IPS DF 4.7 (cell line): ENCODE measurements around the gene ACP3.
A peak's percentile ranks its signal among the peaks of the same experiment; 100 is the strongest.

Experiments used
- DNase-seq: peaks from one replicate; pipeline ENCODE4 v3.0.0-alpha.2; 2013; ENCODE audit warnings: low spot score; ENCODE audit errors: extremely low read depth

ACP3 gene

DNA sequence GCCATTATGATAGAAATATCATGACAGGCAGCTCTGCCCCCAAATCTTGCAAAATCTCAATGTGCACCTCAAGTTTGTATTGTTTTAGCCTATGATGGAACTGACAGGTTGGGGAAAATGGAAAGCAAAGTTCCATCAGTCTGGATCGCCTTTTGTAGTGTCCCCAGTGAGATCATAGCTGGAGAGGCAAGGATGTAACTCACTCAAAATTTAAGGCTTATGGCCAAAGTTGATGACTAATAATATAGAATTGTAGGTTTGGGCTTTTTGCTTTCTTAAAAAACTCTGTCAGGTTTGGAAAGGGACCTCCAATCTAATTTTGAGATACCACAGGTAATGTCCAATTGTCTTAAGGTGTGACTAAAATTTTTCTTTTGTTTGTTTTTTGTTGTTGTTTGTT is 1.4 kb upstream of the ACP3 start:
- no peak for DNase-seq

DNA sequence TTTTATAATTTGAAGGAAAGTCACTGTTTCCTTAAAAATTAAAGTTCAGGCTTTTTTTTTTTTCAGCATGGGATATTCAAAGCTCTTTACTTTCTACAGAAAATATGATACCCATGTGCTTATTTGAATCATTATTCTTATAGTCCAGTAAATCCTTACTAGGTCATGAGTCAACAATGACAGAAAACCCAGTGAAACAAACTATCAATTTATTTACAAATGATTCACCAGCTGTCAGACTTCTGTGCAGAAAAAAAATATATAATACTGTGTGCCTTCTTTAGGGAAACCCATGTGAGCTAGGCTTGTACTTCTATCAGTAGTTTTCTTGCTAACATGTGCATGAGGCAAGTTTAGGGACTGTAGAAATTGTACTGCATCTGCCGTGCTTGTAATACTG is 1.2 kb downstream of the ACP3 start:
- DNase-seq: no peak

DNA sequence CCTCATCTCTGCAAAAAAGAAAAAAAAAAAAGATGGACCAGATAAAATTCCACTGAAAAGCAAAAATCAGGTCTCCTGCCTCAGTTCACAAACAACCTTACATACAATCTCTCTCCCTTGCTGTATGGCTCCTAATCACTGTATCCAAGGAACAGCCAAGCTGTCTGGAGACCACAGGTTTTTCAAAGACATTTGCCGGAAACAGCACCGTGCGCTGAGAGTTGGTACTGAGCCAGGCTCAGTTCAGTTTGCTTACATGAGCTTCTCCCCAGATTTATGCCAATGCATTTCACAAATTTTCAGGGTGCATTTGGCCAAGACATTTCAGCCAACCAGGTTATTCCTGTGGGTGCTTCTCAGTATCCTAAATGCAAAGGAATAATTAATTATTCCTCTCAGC is 4.1 kb downstream of the ACP3 start:
- no peak for DNase-seq

DNA sequence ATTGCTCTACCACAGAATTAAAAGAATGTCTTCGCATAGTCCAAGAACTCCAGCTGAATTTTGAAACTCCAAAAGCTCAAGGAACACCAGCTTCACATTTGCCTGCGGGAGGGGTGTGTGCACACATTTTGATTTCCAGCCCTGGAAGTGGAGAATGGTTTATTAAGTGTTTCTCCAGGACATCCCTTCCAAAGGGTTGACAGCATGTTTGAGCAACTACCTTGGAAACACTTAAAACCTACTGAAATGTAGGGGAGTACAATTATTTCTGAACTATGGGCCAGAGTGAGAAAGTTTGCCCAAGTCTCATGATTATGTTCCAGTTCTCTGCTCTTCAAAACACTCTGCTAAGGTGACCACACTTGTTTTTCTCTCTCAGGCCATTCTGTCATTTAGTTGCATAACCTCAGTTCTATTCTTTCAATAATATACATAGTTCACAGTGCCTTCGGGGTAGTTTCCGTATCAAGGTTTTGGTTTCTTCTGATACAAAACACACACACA is 7.9 kb downstream of the ACP3 start:
- no peak for DNase-seq

DNA sequence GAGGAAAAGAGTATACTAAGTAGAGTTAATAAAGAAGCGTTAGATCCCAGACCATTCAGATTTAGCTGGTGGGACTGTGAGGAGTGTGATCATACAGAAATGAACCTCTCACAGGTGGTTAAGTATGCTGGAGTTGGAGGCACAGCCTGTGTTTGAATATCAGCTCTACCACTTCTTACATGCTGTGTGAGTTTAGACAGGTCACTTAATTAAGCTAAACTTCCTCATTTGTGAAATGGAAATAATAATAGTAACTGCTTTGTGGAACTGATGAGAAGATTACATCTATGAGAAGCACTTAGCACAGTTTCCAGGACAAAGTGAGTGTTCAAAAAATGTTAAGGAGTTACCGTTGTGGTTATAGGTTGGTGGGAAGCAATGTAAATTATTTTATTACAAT is 8.4 kb downstream of the ACP3 start:
- no peak for DNase-seq

DNA sequence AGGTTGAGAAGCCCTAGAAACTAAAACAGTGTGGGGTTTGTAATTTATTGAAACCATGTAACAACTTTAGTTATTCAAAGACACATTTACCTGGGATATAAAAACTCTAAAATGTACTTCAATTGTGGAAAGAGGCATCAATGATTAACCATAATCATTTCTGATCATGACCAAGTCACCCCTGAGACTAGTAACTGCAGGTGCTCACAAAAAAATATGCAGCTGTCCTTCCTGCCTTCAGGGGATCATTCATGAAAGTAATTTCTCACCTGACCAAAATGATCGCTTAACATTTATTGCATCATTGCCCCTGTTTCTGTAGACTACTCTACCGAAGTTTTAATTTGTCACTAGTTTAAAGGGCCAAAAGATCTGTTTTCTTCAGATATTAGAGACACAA is 9.0 kb downstream of the ACP3 start:
- DNase-seq: no peak

DNA sequence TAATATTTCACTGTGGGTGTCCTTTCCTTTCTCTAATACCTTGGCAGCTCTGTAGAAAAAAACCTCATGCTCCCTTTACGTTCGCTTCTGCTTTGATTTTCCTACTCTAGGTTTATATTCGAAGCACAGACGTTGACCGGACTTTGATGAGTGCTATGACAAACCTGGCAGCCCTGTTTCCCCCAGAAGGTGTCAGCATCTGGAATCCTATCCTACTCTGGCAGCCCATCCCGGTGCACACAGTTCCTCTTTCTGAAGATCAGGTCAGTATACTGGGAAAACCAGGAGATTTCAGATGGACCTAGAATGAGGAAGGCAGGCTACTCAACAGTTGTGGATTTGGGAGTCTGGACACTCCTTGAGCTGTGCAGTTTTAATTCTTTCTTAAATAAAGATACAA is 14.9 kb downstream of the ACP3 start:
- DNase-seq: no peak

DNA sequence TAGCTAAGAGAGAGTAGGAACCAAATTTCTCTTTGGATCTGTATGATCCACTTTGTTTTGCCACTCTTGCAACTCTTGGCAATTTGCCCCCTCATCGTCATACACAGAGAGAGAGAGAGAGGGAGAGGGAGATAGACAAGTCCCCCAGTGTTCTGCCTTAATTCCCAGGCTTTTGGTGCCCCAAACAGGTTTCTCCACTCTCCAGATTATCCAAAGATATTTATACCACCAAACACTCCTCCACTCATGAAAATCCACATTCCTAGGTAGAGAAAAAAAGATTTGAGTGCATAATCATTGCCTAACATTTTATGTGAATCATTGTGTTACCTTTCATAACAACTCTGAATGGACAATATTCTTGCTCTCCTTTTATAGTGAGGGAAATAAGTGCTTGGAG is 15.3 kb downstream of the ACP3 start:
- DNase-seq: no peak

DNA sequence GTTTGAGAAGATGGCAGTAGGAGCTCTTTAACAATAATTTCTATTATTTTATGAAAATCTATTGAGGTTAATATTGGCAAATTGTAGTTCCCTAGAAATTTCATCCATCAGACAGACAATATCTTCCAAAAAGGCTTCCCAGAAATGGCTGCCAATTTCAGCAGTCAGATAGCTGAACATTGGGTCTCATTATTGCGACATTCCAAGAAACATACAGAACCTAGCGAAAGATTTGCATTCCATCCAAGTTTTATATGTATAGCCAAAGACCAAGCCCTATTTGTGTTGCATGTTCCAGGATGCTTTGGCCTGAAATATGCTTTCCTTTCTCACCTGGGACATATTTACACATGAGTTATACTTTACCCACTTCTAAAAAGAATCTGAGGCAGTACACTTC is 24.5 kb downstream of the ACP3 start:
- DNase-seq: no peak

DNA sequence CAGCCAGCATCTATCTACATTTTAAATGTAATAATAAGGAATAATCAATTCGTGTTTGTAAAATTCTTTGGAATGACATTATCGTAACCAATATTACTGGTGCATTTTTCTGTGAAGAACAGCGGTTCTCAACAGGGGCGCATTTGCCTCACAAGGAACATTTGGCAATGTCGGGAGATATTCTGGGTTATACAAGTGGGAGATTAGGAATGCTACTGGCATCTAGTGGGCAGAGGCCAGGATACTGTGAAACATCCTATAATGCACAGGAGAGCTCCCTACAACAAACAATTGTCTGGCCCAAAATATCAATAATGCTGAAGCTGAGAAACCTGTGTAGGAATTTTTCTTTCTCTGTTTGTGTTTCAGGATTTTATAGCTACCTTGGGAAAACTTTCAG is 25.0 kb downstream of the ACP3 start:
- no peak for DNase-seq

DNA sequence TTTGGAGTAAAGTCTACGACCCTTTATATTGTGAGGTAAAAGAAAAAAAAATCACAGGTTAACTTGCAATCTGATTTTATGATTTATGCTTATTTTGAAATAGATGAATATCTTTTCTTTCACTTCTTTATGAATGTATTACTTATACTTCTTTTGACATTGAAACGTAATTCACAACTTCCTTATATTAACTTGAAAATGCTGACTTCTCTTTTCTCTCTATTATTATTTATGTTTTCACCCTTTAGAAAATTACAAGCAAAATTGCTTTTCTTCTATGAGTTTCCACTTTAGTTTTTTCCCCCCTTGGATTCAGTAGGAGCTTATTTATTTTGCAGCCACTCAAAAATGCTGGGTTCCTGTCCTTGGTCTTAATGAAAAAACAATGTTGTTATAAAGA is 25.4 kb downstream of the ACP3 start:
- DNase-seq: no peak

DNA sequence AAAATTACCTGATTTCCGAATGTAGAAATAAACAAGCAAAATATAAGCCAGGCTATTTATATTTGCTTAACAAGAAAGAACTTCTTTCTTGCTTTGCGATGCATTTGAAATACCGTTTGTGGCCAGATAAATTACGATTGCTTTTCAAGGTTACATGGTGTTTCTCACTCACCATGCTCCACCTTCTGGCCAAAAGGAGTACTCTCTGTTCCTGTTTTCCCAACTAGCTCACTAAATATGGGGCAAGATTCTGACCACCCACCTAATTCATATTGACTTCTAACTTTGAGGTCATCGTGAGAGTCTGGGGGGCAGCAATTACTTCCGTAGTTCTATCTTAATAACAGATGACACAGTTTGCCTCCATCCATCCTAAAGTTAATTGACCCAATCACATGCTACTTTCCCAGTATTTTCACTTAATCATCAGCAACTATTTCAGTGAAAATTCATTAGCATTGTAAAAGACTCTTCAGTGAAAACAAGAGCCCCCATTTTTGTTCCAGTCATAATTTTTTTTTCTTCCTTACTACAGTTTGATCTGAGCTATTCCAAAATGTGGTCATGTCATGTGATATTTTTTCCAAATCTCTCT is 25.9 kb downstream of the ACP3 start:
- DNase-seq: peak; percentile 46

DNA sequence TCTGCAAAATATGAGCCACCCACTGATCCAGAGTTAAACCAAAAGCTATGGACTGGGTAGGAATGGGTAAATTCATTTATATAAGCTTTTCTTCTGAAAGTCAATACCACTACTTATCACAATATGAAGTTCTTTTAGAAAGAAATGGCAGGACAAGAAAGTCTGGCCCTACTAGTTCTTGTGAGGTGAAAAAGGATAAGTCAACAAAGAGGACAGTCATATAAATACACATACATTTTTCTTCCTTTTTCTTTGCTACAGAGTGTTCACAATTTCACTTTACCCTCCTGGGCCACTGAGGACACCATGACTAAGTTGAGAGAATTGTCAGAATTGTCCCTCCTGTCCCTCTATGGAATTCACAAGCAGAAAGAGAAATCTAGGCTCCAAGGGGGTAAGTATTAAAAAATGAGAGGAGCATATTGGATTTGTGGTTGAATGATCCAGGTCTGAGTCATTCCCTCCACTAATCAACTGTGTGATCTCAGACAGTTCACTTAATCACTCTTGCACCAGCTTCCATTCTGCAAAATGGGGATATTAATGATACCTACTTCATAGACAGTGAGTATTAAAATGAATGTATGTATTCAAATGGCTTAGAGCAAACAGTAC is 27.6 kb downstream of the ACP3 start:
- no peak for DNase-seq

DNA sequence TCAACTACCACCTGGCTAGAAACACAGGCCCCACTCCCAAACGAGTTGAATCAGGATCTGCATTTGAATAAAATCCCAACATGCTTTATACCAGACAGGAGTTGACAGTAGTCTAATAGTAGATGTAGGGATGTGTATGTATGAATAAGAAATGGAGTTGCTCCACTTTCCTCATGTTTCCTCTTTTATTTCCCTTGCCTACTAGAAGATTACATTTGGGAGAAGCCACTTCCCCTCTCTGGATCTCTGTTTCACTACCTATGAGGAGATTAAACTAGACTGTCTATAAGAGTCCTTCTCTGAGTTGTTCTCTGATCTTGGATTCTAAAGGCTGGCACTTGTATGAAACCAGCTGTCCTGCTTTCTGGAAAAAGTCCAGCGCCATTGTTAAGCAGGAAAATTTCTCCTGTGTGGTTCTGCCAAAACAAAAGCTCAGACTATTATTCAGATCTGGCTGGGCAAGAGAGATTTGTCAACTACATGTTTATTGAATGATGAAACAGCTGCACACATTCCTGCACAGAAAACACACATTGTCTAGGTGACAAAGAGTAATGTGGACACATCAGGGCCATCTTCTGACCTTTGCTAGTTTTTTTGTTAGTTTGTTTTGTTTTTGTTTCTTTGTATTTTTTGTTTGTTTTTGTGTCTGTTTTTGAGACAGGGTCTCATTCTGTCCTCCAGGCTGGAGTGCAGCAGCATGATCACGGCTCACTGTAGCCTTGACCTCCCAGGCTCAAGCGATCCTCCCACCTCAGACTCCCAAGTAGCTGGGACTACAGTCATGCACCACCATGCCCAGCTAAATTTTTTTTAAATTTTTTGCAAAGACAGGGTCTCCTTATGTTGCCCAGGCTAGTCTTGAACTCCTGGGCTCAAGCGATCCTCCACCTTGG is 29.9 kb downstream of the ACP3 start:
- DNase-seq: no peak

DNA sequence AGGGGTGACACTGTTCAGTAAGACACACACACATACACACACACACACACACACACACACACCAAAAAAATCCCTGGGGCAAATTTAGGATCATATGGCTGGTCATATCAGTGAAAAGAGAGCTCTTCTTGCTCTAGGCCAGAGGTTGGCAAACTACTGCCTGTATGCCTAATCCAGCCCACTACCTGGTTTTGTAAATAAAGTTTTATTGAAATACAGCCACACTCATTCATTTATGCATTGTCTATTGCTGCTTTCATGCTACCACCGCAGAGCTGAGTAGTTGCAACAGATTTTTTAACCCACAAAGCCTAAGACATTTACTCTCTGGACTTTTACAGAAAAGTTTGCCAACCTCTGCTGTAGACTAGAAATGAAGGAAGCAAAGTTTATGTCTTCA is 30.6 kb downstream of the ACP3 start:
- no peak for DNase-seq

DNA sequence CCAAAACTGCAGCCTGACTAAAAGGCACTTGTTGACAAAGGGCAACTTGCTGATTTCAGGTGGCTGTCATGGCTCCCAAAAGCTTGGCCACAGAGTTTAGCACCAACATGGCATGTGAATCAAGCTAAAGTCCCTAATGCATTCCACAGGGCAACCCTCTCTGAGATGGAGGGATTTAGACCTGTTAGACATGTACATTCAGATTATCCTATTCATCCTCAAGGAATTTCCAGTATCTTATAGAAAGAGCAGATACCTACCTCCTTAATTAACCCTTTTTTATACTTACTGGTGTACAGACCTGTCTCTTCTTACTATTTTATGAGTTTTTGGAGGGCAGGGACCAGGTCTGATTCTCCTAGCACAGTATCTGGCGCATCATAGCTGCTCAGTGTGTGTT is 31.3 kb downstream of the ACP3 start:
- no peak for DNase-seq

DNA sequence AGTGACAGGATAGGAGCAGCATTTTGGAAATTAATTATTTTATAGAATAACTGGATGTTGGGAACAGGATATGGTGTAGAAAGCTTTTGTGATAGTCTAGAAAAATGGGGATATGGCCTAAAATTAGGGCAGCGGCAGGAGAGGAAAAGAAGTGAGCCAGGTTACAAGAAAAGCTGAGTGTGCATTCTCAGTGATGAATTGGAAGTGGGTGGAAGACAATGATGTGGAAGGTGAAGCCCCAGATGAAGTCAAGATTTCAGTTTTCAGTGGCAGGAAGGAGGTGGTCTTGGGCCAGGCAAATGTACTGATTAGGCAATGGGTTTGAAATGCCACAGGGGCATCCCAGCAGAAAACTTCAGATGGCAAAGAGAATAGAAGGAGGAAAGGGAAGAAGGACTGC is 33.6 kb downstream of the ACP3 start:
- no peak for DNase-seq

DNA sequence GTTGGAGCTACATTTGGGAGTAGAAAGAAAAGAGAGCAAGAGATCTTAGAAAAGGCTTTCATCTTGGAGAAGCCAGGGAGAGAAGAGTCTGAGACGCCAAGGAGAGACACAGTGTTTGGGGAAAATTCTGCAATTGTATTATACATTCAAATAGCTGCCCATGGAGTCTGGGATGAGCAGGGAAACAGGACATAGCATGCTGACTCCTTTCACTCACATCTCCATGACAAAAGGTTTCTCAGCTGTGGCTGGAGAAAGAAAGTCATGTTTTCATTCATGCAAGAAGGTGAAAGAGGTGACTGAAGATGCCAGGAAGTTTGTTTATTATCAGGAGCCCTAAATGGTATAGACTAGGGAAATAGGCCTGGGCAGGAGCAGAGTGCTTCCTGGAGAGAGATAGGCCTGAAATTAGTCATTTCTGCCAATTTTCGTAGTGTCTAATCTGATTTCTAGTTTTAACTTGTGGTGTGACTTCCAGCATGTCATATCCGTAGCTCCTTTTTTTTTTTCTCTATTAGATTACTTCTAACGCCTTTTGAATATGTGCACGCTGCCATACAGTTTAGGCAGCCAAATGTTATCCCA is 34.1 kb downstream of the ACP3 start:
- no peak for DNase-seq

DNA sequence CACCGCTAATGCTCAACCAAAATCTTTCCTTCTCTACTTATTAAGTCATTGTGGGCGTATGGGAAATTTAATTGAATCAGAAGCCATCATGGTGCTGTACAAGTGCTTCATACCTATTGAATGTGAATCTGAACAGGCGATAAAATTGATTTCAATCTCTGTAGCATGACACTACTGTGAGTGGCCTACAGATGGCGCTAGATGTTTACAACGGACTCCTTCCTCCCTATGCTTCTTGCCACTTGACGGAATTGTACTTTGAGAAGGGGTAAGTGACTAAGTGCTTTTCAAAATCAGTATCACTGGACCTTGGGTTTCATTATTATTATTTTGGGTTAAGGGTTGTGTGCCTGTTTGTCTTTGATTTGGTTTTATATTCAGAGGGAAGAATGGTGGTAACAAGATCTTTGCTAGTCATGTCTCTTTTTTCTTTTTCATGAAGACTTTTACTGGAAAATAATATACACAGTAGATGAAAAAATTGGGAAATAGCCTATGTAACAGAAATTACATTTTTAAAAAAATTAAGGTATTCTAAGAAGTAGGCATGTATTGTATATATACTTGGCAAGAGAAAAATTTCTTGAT is 35.4 kb downstream of the ACP3 start:
- peak; percentile 38 for DNase-seq

DNA sequence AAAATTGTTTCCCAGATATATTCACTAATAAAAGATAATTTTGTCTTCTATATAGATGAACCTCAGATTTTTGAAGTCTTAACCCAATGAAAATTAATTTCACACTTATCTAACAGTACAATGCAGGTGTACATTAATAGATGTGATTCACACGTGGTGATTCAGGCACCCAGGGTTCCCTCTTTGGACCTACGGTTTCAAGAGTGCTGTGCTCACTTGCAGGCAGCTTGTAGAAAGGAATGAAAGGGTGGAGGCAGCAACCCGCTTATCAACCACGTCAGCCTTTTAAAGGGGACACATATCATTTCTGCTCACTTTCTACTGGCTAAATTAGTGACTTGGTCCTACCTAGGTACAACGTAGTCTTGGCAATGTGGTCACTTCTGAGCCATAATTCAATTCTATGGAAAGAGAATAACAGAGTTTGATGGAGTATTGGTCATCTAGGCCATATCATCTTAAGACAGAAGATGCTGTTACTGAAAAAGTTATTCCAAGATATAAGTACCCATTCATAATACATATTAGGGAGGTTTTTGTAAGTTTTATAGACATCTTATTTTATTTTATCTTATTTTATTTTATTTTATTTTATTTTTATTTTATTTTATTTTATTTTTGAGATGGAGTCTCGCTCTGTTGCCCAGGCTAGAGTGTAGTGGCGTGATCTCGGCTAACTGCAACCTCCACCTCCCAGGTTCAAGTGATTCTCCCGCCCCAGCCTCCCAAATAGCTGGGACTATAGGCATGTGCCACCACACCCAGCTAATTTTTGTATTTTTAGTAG is 37.9 kb downstream of the ACP3 start:
- DNase-seq: no peak

DNA sequence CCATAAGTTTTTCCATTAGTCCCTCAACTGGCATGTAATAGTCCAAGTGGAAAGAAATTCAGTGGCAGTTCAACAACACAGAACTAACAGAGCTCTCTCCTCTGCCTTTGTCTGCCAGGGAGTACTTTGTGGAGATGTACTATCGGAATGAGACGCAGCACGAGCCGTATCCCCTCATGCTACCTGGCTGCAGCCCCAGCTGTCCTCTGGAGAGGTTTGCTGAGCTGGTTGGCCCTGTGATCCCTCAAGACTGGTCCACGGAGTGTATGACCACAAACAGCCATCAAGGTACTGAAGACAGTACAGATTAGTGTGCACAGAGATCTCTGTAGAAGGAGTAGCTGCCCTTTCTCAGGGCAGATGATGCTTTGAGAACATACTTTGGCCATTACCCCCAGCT is 39.4 kb downstream of the ACP3 start:
- DNase-seq: no peak
